ENCODE results near the gene PCLO. TPM values are rescaled to one million over a fixed set of nuclear protein-coding genes. Genes with fewer than 3 reads are reported as not detected.

Gene PCLO
- total RNA-seq, 1 experiment from 2014 or later, result 2.7 TPM

GRCh38 chr7:82839063-82839462 lies 323.6 kb downstream of the PCLO start:
- DNase-seq (ENCODE audit: low spot score), result no peak

GRCh38 chr7:82838314-82838713 lies 324.4 kb downstream of the PCLO start:
- no peak for DNase-seq (ENCODE audit: low spot score)

- DNase-seq (ENCODE audit: low spot score), result no peak
Measured at GRCh38 chr7:82823073-82823472, 339.6 kb downstream of the PCLO start.

GRCh38 chr7:82821037-82821436 lies 341.6 kb downstream of the PCLO start:
- DNase-seq (ENCODE audit: low spot score), result no peak

GRCh38 chr7:82818171-82818570 lies 344.5 kb downstream of the PCLO start:
- no peak for DNase-seq (ENCODE audit: low spot score)

GRCh38 chr7:82816272-82816671 lies 346.4 kb downstream of the PCLO start:
- DNase-seq (ENCODE audit: low spot score), result peak; percentile 19

- peak; percentile 88 for DNase-seq (ENCODE audit: low spot score)
Measured at GRCh38 chr7:82810558-82811259, 352.0 kb downstream of the PCLO start.

GRCh38 chr7:82808633-82809032 lies 354.1 kb downstream of the PCLO start:
- DNase-seq (ENCODE audit: low spot score), result no peak

GRCh38 chr7:82805527-82805960 lies 357.1 kb downstream of the PCLO start:
- DNase-seq (ENCODE audit: low spot score), result peak; percentile 95

GRCh38 chr7:82803411-82803810 lies 359.3 kb downstream of the PCLO start:
- DNase-seq (ENCODE audit: low spot score), result no peak

- no peak for DNase-seq (ENCODE audit: low spot score)
Measured at GRCh38 chr7:82789883-82790609, 372.6 kb downstream of the PCLO start.

- no peak for DNase-seq (ENCODE audit: low spot score)
Measured at GRCh38 chr7:82778021-82778420, 384.7 kb downstream of the PCLO start.

- no peak for DNase-seq (ENCODE audit: low spot score)
Measured at GRCh38 chr7:82762880-82763279, 399.8 kb downstream of the PCLO start.

- no peak for DNase-seq (ENCODE audit: low spot score)
Measured at GRCh38 chr7:82760831-82761230, 401.9 kb downstream of the PCLO start.

GRCh38 chr7:82760074-82760473 lies 402.6 kb downstream of the PCLO start:
- no peak for DNase-seq (ENCODE audit: low spot score)

GRCh38 chr7:82755705-82756551 lies 406.8 kb downstream of the PCLO start:
- no peak for DNase-seq (ENCODE audit: low spot score)

GRCh38 chr7:82750007-82750406 lies 412.7 kb downstream of the PCLO start:
- no peak for DNase-seq (ENCODE audit: low spot score)

GRCh38 chr7:82745820-82746219 lies 416.9 kb downstream of the PCLO start:
- no peak for DNase-seq (ENCODE audit: low spot score)

- no peak for DNase-seq (ENCODE audit: low spot score)
Measured at GRCh38 chr7:82745117-82745516, 417.6 kb downstream of the PCLO start.

- no peak for DNase-seq (ENCODE audit: low spot score)
Measured at GRCh38 chr7:82742163-82742562, 420.5 kb downstream of the PCLO start.

- no peak for DNase-seq (ENCODE audit: low spot score)
Measured at GRCh38 chr7:82741493-82741892, 421.2 kb downstream of the PCLO start.

- DNase-seq (ENCODE audit: low spot score), result peak; percentile 69
Measured at GRCh38 chr7:82740246-82740848, 422.3 kb downstream of the PCLO start.

Data from H4 (cell line).